Endothelial cell of umbilical vein (primary cell): Measurements from ENCODE around the gene TRAF3IP1.

Source experiments
- CTCF ChIP-seq, 2 donors: IDR thresholded peaks; 1 replicate in 1 of 2; 2 replicates in 1 of 2; pipeline ENCODE4 v1.5.1; 2011; ENCODE audit warnings: low read length in 2 of 2, mild to moderate bottlenecking in 2 of 2, moderate library complexity in 2 of 2, control low read depth in 1 of 2, inconsistent platforms in 1 of 2, low read depth in 1 of 2; ENCODE audit not compliant: insufficient read depth in 1 of 2; ENCODE audit errors: extremely low read depth in 1 of 2
- EZH2 ChIP-seq: IDR thresholded peaks from 2 replicates; pipeline ENCODE4 v1.6.1; 2012; ENCODE audit warnings: borderline replicate concordance, low read depth, mild to moderate bottlenecking, moderate library complexity, low read length, inconsistent platforms; ENCODE audit not compliant: severe bottlenecking
- FOS ChIP-seq: IDR thresholded peaks from 2 replicates; pipeline ENCODE4 v1.6.1; 2011; ENCODE audit warnings: mild to moderate bottlenecking, low read length, moderate library complexity, borderline replicate concordance; ENCODE audit not compliant: insufficient read depth
- MAX ChIP-seq: IDR thresholded peaks from 2 replicates; pipeline ENCODE4 v1.6.1; 2011; ENCODE audit not compliant: insufficient read depth, insufficient read length
- POLR2A ChIP-seq: IDR thresholded peaks from 2 replicates; pipeline ENCODE4 v1.6.1; 2012; ENCODE audit warnings: low read depth, mild to moderate bottlenecking, control low read depth, low read length
- POLR2AphosphoS5 ChIP-seq: IDR thresholded peaks from 2 replicates; pipeline ENCODE4 v1.6.1; 2012; ENCODE audit warnings: low read depth, mild to moderate bottlenecking, control low read depth, low read length, moderate library complexity; ENCODE audit not compliant: insufficient read depth

- no peak for TF ChIP-seq FOS
- no peak for TF ChIP-seq POLR2AphosphoS5
- TF ChIP-seq EZH2: no peak
- no peak for TF ChIP-seq CTCF (IDR thresholded peaks at IDR 0.05; ENCODE audit: extremely low read depth in 1 of 2, insufficient read depth in 1 of 2, low read depth in 1 of 2, low read length in 2 of 2)
- no peak for TF ChIP-seq POLR2A
- TF ChIP-seq MAX: no peak
These were observed 120.4 kb downstream of the TRAF3IP1 start for GRCh38 chr2:238440767-238441166.
